SU-DHL-6 (cell line): ENCODE results near the gene MIDN.
"Not testable (repeated sequence)": the region's sequence is repeated elsewhere in the genome, so short reads cannot be mapped to it uniquely, and the experiment has no call there.

Experiments
- H2AFZ ChIP-seq: fragments of 200-600 bp; sonication (generic); 2 replicates; pipeline ENCODE4 v1.6.1; 2014; ENCODE audit warnings: low read depth, mild to moderate bottlenecking, moderate library complexity, mixed read lengths, antibody characterized with exemption, low read length; ENCODE audit not compliant: severe bottlenecking
- H3F3A ChIP-seq: fragments of 200-600 bp; shearing (Covaris generic); 2 replicates; pipeline ENCODE4 v1.6.0; 2016; ENCODE audit warnings: antibody characterized with exemption, mild to moderate bottlenecking; ENCODE audit not compliant: insufficient read depth
- H3K27ac ChIP-seq: fragments of 200-600 bp; sonication (generic); 2 replicates; pipeline ENCODE4 v1.5.1; 2016; ENCODE audit warnings: low read depth, mild to moderate bottlenecking, low read length, moderate library complexity, mixed read lengths
- H3K27me3 ChIP-seq: fragments of 200-600 bp; sonication (generic), shearing (Covaris generic); 2 replicates; pipeline ENCODE4 v1.6.0; 2014; ENCODE audit warnings: mild to moderate bottlenecking, low read length
- H3K36me3 ChIP-seq: fragments of 200-600 bp; sonication (generic); 2 replicates; pipeline ENCODE4 v1.6.1; 2014; ENCODE audit warnings: mild to moderate bottlenecking, low read length, mixed read lengths
- H3K4me2 ChIP-seq: fragments of 300-600, 200-600 bp; shearing (Covaris generic), sonication (generic); 2 replicates; pipeline ENCODE4 v1.6.0; 2014; ENCODE audit warnings: low read length, low read depth, mild to moderate bottlenecking; ENCODE audit not compliant: poor library complexity, severe bottlenecking
- H3K4me3 ChIP-seq: fragments of 200-600 bp; sonication (generic); 2 replicates; pipeline ENCODE4 v1.5.1; 2014; ENCODE audit warnings: antibody characterized with exemption, low read length, mild to moderate bottlenecking, mixed read lengths; ENCODE audit not compliant: insufficient read depth, poor library complexity, severe bottlenecking
- H3K79me2 ChIP-seq: fragments of 200-600 bp; sonication (generic); 2 replicates; pipeline ENCODE4 v1.6.1; 2014; ENCODE audit warnings: mild to moderate bottlenecking, low read length, moderate library complexity; ENCODE audit not compliant: insufficient read depth
- H3K9ac ChIP-seq: fragments of 200-600 bp; sonication (generic); 2 replicates; pipeline ENCODE4 v1.7.0; 2014; ENCODE audit warnings: mild to moderate bottlenecking, low read length
- H3K9me2 ChIP-seq: fragments of 200-600 bp; sonication (generic); replicated peaks from 2 replicates; pipeline ENCODE4 v1.6.1; 2014; ENCODE audit warnings: low read length; ENCODE audit not compliant: insufficient read depth
- H3K9me3 ChIP-seq: fragments of 200-600 bp; sonication (generic); 2 replicates; pipeline ENCODE4 v1.6.1; 2014; ENCODE audit warnings: low read length, mixed read lengths; ENCODE audit not compliant: insufficient read depth
- H4K20me1 ChIP-seq: fragments of 200-600 bp; sonication (generic); 2 replicates; pipeline ENCODE4 v1.6.1; 2014; ENCODE audit warnings: low read depth, mild to moderate bottlenecking, antibody characterized with exemption, low read length, moderate library complexity, mixed read lengths
- EZH2phosphoT487 ChIP-seq: fragments of 200-600 bp; sonication (generic), shearing (Covaris generic); conservative IDR thresholded peaks from 2 replicates; pipeline ENCODE4 v1.6.1; 2018; ENCODE audit warnings: mild to moderate bottlenecking, antibody characterized with exemption, low read length, moderate library complexity, mixed read lengths
- TF ChIP-seq, protein P1 (sequence below): fragments of 200-600 bp; sonication (generic); IDR thresholded peaks from one replicate; pipeline ENCODE4 v1.5.1; 2017; ENCODE audit warnings: antibody characterized with exemption, mild to moderate bottlenecking, low read length, moderate library complexity; ENCODE audit not compliant: insufficient read depth, poor library complexity, severe bottlenecking

The MIDN gene

DNA sequence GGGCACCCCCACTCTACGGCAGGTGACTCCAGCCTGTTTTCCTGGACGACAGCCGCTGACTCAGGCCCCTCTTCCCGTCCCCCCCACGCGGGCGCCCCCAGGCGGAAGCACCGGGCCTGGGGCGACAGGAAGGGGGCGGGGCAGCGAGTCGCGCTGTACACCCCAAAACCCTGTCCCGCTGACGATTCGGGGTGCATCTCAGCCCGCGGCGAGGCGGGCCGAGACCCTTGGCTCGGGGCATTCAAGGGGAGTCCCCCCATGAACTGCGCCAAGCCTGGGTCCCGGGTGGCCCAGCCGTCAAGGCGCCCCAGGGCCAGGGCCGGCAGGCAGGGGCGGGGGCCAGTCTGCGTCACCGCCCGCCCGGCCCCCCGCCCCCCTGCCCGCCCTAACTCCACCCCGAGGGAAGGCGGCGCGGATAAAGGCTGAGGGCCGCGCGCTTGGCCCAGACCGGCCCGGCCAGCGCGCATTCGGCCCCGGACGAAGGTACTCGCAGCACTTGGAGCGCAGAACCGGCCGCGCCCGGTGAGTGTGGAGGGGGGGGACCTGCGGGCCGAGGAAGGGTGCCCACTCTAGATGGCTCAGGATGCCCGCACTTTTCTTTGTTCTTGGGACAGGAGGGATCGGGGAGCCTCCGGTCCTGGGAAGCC lies at the start of gene MIDN:
Gene MIDN (plus strand): TSS at position 445 of the 647 bp plus-strand sequence. CDS start 1,714 bp downstream, outside the sequence.
- Histone ChIP-seq H3K27ac (peak within 1 kb of the TSS; percentile 89), H3K27me3 (no peaks in the 10 kb centered on the region), H4K20me1 (no peaks in the 10 kb centered on the region), H3K4me2 (peak within 1 kb of the TSS; percentile 83), H3K79me2 (peaks cover 21% of the 10 kb centered on the region), H3K4me3 (peak within 1 kb of the TSS; percentile 80), H3K9me2 (no peaks in the 10 kb centered on the region), H3K36me3 (no peaks in the 10 kb centered on the region), H3K9me3 (no peaks in the 10 kb centered on the region), H2AFZ (peak within 1 kb of the TSS; percentile 56), H3K9ac (peak within 1 kb of the TSS; percentile 88), H3F3A (peaks cover 26% of the 10 kb centered on the region; the same call in 1 of the 2 replicates)
- TF ChIP-seq, protein P1, sequence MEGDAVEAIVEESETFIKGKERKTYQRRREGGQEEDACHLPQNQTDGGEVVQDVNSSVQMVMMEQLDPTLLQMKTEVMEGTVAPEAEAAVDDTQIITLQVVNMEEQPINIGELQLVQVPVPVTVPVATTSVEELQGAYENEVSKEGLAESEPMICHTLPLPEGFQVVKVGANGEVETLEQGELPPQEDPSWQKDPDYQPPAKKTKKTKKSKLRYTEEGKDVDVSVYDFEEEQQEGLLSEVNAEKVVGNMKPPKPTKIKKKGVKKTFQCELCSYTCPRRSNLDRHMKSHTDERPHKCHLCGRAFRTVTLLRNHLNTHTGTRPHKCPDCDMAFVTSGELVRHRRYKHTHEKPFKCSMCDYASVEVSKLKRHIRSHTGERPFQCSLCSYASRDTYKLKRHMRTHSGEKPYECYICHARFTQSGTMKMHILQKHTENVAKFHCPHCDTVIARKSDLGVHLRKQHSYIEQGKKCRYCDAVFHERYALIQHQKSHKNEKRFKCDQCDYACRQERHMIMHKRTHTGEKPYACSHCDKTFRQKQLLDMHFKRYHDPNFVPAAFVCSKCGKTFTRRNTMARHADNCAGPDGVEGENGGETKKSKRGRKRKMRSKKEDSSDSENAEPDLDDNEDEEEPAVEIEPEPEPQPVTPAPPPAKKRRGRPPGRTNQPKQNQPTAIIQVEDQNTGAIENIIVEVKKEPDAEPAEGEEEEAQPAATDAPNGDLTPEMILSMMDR: peak; percentile 47
- no peak for TF ChIP-seq EZH2phosphoT487

DNA sequence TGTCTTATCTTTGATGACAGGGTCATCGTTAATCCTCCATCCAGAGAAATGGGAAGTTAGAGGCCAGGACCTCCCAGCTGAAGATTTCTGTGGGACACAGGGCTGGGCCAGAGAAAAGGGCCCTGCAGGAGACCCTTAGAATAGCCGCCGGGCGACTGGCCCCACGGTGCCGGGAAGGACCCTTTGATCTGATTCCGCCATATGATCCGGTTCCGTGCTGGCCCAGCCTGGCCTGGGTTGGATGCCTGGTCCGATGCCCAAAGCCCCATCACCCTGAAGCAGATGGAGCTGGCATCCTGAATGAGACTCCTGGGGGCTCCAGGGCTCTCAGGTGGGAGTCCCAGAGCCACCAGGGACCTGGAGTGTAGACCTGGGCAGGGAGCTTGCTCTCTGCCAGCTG lies 48.9 kb upstream of the MIDN start:
- Histone ChIP-seq H3K9me3 (no peaks in the 10 kb centered on the region), H2AFZ (no peak overlapping the region), H3K9ac (no peak overlapping the region), H3K79me2 (no peaks in the 10 kb centered on the region), H3K36me3 (no peaks in the 10 kb centered on the region), H3K4me2 (no peak overlapping the region), H3K4me3 (no peak overlapping the region), H3K27ac (no peak overlapping the region), H3K27me3 (no peaks in the 10 kb centered on the region), H3F3A (peaks cover 8% of the 10 kb centered on the region), H3K9me2 (no peaks in the 10 kb centered on the region), H4K20me1 (no peaks in the 10 kb centered on the region)
- TF ChIP-seq, protein P1: no peak
- no peak for TF ChIP-seq EZH2phosphoT487

DNA sequence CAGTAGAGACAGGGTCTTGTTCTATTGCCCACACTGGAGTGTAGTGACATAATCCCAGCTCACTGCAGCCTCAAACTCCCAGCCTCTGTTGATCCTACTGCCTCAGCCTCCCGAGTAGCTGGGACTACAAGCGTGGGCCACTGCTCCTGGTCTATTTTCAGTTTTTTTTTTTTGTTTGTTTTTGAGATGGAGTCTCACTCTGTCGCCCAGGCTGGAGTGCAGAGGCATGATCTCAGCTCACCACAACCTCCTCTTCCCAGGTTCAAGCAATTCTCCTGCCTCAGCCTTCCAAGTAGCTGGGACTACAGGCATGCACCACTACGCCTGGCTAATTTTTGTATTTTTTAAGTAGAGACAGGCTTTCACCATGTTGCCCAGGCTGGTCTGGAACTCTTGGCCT lies 47.8 kb upstream of the MIDN start:
- H3K27ac ChIP-seq, H3K9me2 ChIP-seq, H3K9ac ChIP-seq, H3F3A ChIP-seq, H3K9me3 ChIP-seq, H3K4me3 ChIP-seq, H2AFZ ChIP-seq, H4K20me1 ChIP-seq, H3K4me2 ChIP-seq, H3K36me3 ChIP-seq, H3K27me3 ChIP-seq, H3K79me2 ChIP-seq: not testable (repeated sequence)
